GM21529 (cell line): Measurements from ENCODE around the gene SORCS3.

Source experiments
- ATAC-seq: cut with Tn5 transposase; IDR thresholded peaks from one replicate; pipeline ENCODE4 v1.9.1; 2021; ENCODE audit not compliant: unreplicated experiment

The SORCS3 gene

DNA sequence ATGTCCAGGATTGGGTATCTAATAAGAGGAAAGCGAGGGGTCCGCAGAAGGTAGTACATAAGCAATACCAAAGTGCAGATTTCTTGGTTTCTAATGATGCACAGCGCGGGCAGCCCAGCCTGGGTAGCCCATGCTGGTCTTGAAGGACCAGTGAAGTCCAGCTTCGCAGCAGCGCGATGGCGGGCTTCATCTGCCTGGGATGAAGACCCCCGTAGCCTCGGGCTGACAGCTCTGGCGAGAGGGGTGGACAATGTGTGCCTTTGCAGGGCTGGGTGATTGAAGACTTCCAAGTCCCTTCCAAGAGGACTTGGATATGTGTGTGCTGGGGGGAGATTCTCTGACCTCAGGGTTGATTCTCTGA lies 2.2 kb downstream of the SORCS3 start:
- ATAC-seq, result no peak

DNA sequence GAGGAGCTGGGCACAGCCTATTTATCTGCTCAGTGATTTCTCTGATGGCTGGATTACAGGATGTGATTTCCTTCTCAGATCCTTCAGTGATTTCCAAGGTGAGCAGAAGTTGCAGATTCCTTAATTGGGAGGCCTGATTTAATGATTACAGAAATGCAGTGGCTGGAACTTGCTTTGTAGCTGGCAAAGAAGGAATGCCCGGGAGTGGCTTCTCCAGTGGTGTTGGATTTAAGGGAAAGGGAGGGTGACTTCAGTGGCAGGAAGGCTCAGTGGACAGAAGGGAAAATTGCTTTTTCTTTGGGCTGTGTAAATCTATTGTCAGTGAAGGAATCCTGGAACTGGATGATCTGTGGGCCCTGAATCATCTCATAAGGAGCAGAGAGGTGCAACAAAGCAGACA lies 5.1 kb downstream of the SORCS3 start:
- no peak for ATAC-seq

GRCh38 chr10:104648421-104648820 lies 7.3 kb downstream of the SORCS3 start:
- no peak for ATAC-seq

DNA sequence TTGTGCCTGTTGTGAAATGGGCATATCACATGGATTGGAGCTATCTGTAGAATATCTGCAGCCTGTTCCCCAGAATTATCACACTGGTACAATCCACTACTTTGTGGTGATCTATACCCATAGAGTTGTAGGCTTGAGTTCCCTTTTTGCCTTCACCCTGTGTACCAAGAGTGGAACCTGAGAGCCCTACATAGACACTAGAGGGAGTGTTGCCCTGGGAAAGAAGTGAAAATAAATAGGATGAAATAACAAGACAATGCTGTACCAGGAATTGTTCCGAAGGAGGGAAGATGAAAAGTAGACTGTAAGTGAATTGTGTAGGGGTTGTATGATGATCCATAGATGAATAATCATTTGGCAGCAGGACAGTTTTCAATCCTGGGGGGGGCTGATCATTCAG lies 9.0 kb downstream of the SORCS3 start:
- no peak for ATAC-seq

DNA sequence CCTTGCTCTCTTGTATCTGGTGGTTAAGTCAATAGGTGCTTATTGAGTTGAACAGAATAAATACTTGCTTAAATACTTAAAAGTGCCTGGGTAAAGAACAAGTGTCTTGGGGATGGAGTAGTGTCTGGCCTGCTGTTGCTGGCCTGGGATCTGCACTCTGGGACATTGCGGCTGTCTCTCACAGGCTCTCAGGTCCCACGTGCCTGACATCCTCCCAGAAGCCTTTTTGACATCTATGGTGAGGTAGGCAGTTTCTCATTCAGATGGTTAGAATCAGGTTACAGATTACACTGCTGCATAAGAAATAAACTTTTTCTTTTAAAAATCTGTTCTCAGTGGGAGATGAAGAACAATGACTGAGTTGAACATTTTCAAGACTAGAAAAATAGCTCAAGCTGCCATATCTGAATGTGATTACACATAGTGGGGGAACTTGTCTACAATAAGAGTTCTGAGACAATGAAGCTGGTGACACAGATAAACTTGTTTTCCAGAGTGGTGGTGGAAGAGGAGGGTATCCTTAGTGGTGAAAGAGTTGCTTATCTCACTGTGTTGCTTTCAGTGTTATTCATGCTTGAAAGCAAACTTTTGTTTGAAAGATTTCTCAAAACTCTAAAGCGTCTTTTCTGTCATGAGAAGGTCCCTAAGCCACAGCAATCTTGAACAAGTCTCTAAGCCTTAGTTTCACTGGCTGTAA lies 9.7 kb downstream of the SORCS3 start:
- ATAC-seq, result no peak

- no peak for ATAC-seq
Measured at GRCh38 chr10:104657036-104657435, 15.9 kb downstream of the SORCS3 start.

DNA sequence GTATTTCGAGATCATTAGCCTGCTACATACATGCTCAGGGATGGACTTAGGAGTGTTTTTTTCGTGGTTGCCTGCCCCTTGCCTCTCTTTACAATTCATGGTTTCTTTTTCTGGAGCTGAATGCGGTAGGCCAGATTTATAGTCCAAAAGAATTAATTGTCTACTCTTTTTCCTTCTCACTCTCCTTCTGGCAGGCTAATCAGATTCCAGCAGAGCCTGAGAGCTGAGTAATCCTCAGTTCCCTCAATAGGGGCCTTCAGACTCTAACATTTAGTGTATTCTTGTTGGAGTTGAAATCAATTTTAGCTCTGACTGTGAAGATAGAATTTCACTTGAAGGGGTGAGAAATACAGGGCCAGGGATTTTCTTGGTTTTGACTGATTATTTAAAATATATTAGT lies 16.4 kb downstream of the SORCS3 start:
- no peak for ATAC-seq

DNA sequence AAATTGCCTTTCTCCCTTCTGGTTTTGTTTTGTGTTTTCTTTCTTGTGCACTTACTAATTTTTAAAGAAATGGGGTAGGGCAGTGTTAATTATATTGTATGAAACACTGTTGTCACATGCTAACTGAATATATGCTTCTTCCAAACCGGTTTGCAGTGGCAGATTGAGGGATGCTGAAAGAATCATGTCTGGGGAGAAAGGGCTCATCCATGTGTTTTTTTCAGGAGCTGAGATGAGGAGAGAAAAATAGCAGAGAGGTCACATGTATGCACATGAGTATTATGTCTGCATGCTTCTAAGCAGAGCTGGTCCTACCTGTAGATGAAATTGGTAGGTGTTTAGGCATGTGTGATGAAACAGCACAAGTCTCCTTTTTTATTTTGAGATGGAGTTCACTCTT lies 17.0 kb downstream of the SORCS3 start:
- ATAC-seq, result no peak

DNA sequence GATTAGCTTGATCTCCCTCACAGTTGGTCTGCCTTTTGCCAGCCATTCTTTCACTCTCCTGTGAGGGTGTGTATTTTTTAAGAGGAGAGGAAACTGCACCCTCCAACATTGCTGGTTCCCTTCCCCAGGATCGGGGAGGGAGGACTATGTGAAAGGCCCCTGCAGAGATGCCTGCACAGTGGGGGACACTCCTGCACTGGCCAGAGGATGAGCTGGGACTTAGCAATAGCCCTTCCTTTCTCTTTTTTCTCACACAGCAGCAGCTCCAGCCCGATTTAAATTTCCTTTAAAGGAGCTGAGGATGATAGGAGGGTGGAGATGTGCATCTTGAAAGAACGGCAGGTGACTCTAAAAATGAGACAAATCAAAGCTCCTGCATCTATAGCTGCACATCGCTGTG lies 18.7 kb downstream of the SORCS3 start:
- no peak for ATAC-seq

DNA sequence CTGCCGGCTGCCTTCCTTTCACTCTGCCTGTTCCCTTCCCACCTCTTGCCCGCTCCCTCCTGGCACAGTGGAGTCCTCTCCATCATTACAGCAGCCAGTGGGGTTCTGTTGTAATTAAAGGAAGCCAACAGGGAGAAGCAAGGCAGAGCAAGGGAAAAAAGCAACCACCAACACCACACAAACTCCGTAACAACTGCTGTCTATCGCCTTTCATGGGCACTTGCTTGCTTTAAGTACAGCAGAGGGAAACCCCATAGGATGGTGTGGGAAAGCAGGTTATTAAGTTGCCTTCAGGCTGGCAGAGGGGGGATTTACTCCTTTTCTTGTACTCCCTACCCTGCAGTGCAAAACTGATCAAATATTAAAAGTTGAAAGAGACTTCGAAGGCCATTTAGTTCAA lies 22.0 kb downstream of the SORCS3 start:
- no peak for ATAC-seq

DNA sequence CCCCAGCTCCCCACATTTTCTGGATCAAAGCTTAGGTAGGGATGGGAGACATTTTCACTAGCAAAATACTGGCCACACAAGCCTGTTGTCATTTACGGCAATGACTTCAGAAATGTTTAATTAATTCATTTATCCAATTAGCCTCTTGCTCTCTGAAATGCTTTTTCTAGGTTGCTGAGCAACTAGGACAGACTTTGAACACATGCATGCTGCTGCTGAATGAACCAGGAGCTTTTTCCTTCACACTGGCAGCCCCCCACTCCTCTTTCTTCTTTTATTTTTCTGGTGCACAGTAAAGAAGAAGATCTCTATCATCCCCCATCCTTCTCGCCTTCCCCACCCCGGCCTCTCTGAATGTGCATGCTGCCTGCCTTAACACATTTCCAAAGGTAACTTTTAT lies 22.5 kb downstream of the SORCS3 start:
- no peak for ATAC-seq

GRCh38 chr10:104664205-104664604 lies 23.1 kb downstream of the SORCS3 start:
- no peak for ATAC-seq

DNA sequence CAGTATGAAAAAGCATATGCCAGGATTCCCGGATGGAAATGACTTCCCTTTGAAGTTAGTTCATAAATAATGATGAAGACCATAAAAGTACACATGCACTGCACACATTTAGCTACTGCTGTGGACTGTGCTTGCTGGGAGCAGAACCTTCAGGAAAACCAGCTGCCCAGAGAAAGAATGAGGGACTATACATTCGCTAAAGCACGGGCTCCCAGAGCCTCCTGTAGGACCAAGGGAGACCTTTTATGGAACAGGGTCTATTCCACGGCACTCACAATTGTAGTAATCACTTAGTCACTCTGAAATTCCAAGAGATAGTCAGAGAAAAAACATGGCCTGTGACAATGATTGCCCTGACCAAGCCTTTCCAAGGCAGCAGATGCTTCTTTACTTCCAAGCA lies 24.1 kb downstream of the SORCS3 start:
- no peak for ATAC-seq

GRCh38 chr10:104666106-104666505 lies 25.0 kb downstream of the SORCS3 start:
- ATAC-seq, result no peak

DNA sequence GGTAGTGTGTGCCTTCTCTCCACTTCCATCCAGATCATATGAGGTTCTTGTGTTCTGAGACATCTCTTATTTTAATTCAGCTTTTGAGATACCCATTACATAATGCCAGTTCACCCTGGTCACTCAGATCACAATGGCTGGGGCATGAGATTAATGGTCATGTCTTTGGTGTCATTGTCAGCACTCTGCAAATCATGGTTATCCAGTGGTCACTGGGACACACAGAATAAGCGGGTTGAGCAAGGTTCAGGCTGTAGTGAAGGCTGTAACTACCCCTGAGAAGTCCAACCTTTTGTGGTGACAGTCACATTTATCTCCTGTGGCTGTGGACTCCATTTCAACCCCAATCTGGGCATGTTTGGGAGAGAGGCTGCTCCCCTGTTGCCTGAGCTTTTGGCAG lies 35.8 kb downstream of the SORCS3 start:
- no peak for ATAC-seq

DNA sequence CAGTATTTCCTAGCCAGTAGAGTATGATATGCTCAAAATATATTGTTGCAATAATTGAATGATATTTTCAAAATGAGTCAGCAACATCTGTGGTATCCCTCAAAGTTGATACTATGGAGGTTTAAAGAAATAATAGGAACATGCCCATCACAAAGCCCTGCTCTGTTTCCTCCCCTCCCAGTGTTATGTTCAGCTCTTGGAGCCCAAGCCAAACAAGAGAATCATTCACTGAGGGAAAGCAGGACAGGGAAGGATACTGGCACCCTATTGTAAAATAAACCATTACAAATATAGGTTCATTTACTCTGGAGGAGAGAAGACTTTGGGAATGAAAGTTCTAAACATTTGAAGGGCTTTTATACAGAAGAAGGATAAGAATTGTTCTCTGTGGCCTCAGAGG lies 37.6 kb downstream of the SORCS3 start:
- ATAC-seq, result no peak

GRCh38 chr10:104680467-104681401 lies 39.6 kb downstream of the SORCS3 start:
- ATAC-seq, result no peak

DNA sequence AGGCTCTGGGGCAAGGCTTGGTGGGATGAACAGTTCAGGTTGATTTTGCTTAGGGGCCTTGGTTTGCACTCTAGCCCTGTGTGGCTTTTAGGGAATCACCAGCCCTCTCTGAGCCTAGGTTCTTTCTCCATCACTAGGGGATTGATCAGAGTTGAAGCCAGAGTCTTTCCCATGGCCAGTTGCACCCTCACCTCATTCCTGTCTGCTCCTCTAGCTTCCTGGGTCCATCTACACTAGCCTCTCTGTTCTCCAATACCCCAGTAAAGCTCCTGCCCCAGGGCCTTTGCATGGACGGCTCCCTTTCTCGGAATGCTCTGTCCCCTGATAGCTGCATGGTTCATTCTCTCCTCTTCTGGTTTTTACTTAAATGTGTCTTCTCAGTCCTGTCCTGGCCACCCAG lies 40.4 kb downstream of the SORCS3 start:
- no peak for ATAC-seq

DNA sequence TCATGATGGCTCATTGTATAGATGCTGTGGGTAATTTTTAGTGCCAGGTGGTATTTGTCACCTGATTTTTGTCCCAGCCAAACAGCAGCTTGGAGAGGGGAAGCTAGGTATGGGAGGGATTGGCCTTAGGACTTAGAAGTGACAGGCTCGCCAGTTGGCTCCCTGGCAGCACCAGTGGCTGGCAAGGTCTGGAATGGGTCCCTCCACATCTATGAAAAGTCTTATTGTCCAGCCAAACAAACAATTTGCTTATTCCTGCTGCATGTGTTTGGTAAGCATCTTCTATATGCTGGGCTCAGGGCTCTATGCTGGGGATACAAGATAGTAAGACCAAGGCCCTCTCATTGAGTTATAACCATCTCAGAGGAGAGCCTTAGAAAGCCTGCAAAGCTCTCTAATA lies 42.5 kb downstream of the SORCS3 start:
- ATAC-seq, result no peak

GRCh38 chr10:104686829-104687228 lies 45.7 kb downstream of the SORCS3 start:
- no peak for ATAC-seq

DNA sequence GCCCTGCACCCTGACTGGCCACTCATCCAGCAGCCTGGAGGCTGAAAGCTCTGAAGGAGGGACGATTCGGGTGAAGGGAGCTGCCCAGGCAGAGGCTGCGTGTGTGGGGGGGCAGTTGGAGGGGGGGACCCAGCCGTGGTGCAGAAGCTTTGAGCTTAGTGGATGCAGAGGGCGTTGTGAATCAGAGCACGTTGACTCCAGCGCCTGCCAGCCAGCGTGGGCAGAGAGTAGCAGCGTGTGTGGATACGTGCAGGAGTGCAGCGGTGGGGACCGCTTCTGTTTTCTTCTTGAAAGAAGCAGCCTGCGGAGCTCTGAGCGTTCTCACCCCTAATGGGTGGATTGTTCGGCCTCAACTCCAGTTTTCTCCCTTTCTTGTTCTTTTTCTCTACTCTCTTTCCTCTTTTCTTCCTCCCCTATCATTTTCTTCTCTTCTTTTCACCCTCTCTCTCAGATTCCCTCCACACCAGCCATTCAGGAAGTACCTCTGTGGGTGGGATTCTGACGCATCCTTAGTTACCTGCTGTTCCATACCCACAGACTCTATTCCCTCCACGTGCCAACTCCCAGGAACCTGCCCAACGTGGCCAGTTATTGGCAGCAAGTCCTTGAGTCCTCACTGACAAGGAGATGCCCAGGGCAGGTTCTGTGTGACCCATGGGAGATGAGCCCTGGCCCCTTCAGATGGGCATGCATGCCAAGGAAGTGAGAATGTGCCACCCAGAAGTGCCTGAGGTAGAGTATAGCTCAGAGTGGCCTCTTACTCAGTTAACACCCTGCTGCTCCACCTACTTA lies 47.4 kb downstream of the SORCS3 start:
- ATAC-seq, result no peak

GRCh38 chr10:104689105-104689504 lies 48.0 kb downstream of the SORCS3 start:
- ATAC-seq, result no peak
